IPS-NIHi7 (cell line): Measurements from ENCODE around the gene AFF3.
"Not testable (repeated sequence)": the region's sequence is repeated elsewhere in the genome, so short reads cannot be mapped to it uniquely, and the experiment has no call there.

ENCODE experiments used
- DNase-seq: peaks from one replicate; pipeline ENCODE4 v3.0.0; 2012; ENCODE audit warnings: mixed read lengths; ENCODE audit errors: extremely low spot score

The AFF3 gene

DNA sequence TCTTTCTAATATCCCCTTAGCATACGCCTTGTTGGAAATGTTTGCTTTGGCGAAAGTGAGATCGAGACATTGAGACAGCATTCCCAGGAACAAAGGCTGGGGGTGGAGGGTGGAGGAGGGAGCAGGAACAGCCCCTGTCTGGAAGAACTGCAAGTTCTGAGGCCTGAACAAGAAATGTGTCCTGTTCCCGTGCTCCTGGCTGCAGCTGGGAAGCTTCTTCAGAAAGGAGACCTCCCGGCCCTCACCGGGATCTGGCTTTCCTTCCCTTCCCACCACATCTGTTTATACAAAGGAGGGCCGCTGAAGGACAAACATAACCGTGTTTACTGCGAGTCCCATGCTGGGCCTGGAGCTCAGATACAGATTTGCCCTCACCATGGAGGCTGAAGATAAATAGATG, 35.9 kb downstream of the AFF3 start:
- peak; percentile 57 for DNase-seq

DNA sequence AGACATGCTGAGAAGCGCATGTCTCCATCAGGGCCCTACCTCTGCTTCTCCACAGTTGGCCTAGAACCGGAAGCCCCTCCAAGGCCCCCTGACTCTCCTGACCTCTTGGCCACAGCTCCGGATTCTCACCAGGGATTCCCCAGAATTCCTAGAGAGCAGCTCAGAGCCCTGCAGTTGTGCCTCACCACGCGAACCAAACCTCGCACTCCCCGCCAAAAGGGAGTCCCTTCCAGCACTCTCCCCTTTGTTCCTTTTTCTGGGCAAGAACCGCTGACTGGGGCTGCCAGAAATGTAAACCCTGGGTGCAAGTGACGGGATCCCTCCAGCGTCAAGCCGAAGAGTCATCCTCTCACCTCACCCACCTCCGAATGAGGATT, 36.7 kb downstream of the AFF3 start:
- DNase-seq: peak; percentile 23

DNA sequence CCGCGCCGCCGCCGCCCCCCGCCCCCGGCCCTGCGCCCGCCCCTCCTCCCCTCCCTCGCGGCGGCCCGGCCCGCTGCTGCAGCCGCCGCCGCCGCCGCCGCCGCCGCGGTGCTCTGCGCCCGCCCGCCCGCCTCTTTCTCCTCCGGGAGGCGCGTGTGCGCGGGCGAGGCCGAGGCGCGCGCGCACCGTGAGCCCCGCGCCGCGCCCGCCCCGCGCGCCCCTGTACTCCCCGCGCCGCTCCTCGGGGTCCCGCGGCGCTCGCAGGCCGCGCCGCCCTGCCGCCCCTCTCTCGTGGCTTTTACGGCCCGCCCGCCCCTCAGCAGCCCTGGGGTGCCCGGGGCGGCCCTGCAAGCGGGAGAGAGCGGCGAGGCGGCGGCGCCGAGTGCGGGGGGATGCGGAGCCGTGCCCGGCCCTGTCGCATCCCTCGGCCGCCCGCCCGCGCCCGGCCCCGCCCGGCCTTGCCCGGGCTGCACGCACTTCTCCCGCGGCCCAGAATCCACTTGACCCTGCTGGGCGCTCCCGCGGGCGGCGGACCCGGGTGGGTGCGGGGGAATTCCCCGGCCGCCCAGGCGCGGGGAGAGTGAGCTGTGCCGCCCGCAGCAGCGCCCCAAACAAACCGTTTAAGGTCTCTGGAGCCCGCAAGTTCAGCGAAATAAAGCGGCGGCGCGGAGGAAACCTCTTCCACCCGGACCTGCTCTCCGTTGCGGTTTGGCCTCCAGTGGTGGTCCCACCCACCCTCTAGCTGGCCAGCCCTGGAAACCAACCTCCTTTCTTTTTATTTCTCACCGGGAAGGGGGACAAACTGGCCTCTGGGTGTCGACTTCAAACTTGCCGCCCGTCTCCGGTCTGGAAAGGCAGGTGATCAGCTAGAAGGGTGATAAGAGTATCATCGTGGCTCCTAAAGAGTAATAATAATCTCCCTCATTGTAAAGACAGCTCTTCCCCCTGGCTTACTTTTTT, 37.4 kb downstream of the AFF3 start:
- DNase-seq: peak; percentile 56

DNA sequence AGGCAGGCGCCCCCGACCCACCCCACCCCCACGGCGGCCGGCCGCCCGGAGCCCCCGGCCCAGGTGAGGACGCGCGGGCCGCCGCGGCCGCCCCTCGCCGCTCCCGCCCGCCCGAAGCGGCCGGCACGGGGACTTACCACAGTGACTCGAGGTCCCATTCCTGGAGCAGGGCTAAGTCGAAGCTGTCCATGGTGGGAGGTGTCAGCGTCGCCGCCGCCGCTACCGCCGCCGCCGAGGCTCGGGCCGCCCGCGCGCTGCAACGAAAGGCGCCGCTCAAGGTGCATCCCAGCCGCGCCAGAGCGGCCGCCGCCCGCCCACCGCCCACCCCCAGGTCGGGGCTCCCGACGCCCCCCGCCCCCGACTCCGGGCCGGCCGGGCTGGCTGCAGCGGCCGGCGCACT, 38.1 kb downstream of the AFF3 start:
- DNase-seq: not testable (repeated sequence)

DNA sequence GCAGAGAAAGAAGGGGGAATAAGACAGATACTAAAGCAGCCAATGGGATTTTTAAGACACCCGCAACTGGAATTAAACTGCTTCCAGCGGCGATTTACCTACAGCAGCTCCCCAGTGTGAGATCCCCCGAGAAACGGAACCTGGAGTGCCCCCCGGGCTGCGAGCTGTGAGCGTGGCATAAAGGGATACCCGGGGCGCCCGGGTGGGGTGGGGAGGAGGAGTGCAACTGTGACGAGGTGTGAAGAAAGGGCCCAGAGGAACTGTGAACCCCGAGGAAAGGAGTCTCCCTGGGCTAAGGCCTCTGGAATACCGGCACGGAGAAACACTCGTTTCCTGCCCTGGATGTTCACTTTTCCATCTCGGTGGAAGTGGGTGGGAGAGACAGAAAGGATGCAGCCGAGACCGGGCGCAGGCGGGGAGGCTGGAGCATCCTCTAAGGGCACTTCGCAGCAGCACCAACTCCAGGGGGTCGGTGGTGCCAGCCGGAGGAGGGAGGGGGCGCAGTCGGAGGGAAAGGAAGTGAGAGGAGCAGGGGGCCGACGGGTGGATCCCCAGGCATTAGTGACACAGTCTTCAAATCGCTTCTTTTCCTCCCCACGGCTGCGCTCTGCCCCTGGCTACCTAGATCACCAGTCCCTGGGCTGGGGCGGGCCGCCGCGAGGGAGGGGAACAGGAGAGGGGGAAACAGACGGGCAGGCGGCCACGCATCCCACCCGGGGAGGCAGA, 38.7 kb downstream of the AFF3 start:
- DNase-seq: not testable (repeated sequence)

DNA sequence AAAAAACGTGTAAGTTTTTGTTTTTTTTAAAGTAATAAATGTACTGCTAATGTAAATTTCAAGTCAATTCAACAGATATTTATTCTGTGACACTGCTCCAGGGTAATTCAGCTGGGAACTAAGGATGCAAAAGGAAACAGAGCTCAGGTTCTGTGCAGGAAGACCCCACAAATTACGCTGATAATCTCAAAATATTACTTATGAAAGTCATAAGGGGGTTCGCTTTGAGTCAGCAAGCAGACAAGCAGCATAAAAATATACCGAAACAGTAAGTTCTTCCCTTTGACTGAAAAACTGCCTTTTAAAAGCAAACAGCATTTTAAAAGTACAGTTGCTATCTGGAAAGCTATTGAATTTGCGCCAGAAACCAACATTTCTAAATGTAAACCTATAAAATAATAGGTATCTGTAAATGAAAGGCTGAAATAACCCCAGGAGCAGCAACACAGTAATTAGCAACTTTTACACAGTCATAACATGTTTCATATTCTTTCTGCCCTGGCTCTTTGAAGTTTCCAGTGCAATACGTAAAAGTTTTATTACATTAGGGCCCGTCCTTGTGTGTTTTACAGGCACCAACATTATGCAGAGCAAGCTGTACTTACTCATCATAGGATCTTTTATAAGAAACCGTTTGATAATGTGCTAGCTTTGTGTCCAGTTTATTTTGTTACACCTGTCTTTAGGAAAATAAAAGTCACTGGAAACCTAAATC, 39.8 kb downstream of the AFF3 start:
- not testable (repeated sequence) for DNase-seq

DNA sequence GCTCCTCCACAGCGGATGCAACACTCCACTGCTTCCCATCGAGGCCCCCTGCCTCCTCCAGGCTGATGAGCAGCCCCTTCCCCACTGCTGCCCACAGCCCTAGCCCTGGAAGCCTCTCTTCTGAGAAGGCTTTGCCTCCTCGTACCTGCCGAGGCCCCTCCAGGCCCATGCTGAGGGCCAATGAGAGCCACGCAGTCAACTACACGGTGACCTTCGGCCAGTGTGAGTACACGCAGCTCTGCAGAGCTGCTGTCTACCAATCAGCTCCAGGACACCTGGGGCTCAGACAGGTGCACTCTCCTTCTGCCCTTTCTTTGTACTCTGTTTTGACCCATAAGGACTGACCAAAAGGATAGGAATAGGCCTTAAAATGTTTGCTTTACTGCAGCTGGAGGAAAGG, 43.5 kb downstream of the AFF3 start:
- DNase-seq: not testable (repeated sequence)

DNA sequence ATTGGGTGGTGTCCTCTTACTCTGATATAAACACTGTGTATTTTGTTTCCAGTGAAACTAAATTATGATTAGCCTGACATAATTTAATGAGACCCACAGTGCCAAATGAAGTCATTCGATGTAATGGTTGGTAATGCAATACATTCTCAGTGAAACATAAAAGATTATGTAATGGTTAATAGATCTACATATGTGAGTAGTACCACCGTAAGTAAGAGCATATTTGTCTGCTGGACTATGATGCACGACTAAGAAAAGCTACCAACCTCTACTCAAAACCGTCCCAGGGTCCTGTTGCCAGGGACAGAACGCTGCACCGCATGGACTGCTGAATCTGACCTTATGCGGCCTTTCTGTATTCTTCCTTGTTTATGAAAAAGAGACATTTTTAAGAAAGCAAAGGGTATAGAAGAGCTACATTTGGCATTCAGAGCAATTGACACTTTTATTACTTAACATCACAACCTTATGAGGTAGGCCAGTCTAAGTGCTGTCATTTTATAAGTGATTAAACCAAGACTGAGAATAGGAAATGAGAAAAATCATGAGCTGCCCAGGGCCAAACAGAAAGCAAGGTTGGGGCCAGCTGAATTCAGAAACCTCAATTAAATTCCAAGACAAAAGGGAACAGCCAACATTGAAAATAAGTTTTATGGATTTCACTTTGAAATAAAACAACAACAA, 44.6 kb downstream of the AFF3 start:
- not testable (repeated sequence) for DNase-seq

DNA sequence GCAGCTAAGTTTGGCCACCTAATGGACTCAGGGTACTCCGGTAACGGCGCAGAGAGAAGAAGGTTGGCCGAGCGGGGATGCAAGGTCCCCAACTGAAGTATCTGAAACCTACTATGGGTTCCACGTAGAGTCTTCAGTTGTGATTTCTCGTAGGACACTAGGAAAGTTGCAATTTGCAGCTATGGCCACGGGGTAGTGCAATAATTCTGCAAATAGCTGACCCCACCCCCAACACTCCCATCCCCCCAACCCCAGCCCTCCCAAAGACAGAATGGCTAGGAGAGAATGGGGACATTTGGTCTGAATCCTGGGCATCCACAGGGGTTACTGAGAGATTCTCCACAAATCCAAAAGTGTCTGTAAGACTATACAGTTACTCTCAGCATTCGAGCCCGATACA, 46.5 kb downstream of the AFF3 start:
- not testable (repeated sequence) for DNase-seq

DNA sequence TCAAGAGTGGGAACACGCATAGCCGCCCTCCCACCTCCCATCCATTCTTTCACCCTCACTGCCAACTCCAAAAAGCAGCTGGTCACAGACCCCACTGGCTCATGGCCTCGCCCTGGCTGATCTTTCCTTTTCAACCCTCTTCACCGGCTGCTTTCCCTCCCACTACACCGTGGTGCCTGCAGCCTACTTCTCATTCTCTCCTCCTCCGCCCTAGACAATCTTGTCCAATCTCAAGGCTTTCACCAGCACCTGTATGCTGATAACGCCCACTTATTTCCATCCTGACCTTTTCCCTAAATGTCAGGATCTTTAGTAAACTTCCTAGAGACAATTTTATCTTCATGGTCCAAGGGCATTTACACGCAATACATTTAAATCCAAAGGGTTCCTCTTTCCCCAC, 50.6 kb downstream of the AFF3 start:
- not testable (repeated sequence) for DNase-seq

DNA sequence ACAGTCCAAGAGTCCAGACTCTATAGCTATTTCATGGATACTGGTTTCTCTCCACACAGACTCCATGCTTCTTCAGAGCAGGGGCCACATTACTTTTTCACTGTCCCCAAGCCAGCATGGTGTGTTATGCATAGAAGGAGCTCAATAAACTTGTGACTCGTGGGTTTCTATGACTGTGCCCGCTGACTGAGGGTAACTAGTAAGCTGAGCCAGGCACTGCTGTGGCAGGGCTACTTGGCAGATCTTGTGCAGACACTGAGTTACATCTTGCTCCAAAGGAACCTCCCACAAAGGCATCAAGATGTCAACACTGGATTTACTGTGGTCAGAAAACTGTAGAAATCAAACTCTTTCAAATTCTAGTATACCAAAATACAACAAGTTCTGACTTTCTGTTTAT, 56.6 kb downstream of the AFF3 start:
- DNase-seq: not testable (repeated sequence)

DNA sequence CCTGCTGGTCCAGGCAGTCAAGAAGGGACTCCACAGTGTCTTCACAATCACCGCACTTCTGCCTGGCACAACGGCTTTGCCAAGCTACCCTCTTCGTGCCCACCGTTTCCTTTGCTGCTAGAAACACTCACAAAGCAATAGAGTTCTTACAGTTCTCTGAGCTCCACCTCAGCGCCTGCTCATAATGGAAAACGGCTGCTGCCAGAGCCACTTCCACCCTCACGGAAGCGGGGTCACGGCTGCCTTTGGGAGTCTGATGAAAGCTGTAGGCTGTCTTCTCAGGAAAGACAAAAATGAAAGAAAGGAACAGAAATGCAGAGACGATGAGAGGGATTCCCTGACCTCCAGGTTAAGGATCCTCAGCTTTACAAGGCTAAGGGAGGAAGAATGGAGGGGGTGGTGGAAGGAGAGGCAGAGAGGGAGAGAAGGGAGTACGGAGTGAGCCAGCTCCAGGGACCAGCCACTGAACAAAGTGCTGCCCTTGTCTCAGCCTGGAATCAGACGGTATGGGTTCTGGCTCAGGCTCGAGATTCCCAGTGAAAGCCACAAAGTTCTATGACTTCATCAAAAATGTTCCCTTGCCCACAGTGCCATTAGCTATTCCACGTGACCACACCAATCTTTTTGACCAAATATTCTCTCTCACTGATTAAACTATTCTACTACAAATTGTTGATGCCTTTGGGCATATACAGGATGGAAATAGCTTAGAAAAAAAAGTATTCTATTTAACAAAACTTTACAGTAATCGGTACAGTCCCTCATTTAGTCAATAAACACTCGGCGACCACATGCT, 58.8 kb downstream of the AFF3 start:
- not testable (repeated sequence) for DNase-seq

DNA sequence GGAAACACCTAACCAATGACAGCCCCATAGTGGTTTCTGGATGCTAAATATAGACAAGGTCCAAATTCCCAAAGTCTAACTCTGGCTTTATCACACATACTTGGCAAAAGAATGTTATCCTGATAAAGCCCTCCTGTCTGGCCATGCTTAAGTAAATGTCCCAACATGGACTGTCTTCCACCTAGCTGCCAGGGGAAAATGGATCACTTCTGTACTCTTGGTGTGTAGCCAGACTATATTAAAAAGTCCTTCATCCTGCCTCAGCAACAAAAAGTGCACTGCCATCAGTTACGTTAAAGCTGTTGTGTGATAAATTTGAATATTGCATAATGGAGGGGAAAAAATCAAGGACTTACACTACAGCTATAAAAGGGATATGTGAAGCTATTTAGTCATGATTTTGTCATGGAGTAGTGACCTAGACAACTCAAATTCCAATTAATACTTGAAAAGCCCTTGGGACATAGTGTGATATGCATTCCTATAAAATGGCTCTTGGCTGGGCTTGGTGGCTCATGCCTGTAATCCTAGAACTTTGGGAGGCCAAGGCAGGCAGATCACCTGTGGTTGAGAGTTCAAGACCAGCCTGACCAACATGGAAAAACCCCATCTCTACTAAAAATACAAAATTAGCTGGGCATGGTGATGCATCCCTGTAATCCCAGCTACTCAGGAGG, 60.0 kb downstream of the AFF3 start:
- DNase-seq: not testable (repeated sequence)

DNA sequence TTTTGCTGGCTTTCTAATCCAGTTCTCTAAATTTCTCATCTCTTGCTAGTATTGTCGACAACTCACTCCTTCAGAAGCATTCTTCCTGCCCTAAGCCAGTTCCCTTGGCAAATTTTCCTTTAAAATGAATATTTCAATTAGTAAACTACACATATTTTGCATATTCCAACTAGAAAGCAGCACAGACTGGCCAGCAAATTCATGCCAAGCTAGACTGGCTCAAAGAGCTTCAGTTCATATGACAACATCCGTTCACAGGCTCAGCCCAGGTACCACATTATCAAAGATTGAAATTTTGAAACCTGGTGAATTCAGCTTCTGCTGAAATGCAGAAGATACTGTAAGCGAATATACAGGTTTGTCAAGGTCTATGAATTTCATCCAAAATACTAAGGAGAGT, 64.5 kb downstream of the AFF3 start:
- no peak for DNase-seq

DNA sequence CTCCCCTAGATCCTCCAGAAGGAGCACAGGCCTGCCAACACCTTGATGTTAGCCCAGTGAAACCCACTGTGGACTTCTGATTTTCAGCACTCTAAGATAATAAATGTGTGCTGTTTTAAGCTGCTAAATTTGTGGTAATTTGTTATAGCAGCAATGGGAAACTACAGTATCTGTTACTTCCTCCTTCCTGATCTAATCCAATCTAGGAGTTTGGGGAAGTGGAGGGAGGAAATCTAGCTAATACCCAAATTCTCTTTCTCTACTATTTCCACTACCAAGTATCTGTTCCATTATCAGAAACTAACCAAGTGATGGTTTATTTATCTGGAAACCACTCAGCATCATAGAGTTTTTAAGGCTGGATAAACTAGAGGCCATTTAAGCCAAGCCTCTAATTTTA, 64.9 kb downstream of the AFF3 start:
- DNase-seq: no peak

DNA sequence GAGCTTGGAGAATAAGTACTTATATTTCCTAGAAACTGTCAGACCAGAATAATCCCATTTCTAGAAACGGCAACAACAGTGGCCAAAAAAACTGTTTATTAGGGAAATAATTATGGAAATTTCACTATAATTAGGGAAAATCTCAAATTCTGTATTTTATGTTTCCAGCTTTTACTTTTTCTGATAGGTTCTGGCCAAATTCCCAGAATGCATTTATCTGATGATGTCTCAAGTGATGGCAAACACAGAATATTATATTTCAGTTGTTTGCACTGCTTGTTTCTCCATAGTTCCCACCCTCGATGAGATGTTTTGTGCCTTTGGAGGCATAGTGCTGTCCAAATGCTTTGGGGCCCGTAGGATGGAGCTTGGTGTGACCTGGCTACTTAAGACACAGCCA, 66.9 kb downstream of the AFF3 start:
- DNase-seq: no peak

DNA sequence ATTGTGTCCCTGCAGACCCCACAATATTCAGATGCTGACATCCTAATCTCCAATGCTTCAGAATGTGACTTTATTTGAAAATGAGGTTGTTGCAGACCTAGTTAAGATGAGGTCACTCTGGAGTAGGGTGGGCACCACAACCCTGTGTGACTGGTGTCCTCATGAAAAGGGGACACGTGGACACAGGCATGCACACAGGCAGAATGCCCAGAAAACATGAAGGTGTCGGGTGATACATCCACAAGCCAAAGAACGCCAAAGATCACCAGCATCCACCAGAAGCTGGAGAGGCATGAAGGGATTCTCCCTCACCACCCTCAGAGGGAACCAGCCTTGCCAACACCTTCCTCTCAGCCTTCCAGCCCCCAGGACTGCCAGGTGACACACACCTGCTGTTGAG, 69.3 kb downstream of the AFF3 start:
- no peak for DNase-seq

DNA sequence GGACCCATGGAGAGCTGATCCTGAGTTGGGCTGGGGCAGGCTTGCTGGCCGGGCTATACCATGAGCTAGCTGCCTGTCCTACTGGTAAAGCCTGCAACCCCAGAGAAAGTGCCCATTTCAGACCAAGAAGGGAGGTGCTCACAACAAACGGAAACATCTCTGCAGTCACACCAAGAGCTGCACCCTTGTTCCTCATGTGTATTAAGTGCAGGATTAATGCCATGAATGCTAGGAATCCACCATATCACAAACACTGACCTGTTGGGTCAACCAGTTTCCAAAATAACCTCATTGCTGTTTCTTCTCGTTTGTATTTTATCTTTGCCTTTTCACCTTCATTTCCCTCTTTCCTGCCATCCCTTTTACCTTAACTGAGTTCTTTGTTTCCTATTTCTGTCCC, 69.9 kb downstream of the AFF3 start:
- DNase-seq: no peak

DNA sequence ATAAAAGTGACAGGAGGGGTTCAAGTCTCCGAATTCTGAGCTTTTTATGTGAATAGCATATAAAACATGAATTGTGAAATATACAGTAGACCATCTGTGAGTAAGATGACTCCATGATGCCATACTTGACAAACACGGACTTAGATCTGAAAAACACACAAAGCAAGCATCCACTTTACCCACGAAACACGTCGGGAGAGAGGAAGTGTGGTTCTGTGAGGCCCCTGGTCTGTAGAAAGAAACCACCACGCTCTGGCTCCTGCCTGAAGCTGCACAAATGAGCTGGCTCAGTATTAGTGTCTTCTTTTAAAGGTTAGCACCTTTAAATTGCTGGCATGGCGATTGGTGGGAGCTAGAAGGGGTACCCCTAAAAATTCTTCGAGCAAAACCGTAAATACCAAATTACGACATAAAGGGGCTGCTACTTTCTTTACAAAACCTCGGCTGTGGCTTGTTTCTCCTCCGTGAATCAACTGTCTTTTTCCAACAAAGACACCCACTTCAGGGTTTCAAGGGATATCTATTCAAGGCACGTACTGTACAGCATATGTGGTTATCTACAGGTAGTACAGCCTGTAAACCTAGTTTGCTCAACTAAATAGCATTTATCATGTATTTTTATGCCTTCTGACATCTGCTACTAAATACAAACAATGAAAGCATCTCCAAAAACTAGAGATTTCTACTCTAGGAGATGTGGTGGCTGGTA, 70.9 kb downstream of the AFF3 start:
- DNase-seq: no peak

DNA sequence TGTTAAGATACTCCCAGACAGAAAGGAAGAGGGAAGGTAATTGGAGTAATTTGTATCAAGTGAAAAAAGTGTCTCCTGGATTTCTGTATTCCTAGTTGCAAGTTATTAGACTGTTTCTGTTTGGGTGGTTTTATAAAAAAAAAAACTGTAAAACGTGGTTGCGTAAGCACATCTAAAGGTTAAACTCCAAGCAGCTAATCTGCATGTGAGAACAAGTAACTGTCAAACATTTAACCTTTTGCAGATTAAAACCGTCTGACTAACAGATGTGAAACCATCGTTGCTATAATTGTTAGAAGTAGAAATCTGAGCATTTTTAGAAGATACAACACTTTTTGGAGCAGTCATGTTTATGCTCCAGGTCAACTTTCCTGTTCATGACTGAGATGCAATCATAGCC, 72.3 kb downstream of the AFF3 start:
- DNase-seq: no peak
